ENCODE data around the gene FLAD1.
"Not testable (repeated sequence)": the region's sequence is repeated elsewhere in the genome, so short reads cannot be mapped to it uniquely, and the experiment has no call there.

FLAD1 gene

GRCh38 chr1:154969860-154970452 is 13.2 kb upstream of the FLAD1 start:
- no peak for DNase-seq

DNA sequence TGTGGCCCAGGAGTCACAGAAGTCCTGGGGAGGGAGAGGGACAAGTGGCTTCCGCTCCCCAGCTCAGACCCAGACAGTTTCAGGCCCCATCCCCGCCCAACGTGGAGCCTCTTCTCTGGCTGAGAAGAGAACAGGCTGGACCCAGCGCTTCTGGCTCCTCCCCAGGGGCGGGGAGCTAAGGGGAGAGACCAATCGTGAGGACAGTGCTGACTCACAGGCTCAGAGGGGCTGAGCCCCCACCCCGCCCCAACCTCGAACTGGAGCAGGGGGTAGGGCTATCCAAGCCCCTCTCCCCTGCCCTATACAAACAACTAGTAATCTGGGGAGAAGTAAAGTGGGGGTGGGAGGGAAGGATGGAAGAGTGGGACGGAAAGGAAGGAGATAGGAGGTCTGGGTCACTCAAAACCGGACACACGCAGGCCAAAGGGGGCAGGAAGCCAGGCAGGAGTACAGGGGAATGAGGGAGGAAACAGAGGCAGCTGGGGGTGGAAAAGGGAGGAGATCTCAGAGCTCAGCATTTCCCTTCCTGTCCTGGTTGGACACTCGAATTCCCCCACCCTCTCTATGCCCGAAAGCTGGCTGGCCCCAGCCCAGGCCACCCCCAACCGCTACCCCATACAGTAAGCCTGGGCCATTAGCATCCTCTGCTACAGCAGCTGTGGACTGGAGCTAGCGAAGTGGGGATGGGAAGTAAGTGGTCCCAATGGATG is 12.4 kb upstream of the FLAD1 start, which contains the start of gene SHC1:
SHC1 (minus strand) TSS at position 117 of the 710 bp plus-strand sequence. CDS start 221 bp downstream, outside the sequence.
- peak; percentile 62 to 70 for DNase-seq

GRCh38 chr1:154971341-154971998 is 11.7 kb upstream of the FLAD1 start:
- no peak for DNase-seq

DNA sequence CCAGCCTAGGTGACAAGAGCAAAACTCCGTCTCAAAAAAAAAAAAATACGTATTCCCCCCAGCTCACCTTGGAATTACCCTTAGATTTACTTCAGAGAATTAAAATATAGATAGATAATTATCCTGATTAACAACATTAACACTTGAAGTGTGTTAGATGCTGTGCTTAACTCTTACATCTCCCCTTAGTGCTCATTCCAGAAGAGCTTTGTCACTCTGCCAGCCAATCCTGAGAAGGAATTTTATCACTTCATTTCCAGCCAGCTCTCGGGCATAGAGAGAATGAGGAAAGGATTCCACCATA is 11.0 kb upstream of the FLAD1 start:
- no peak for DNase-seq

DNA sequence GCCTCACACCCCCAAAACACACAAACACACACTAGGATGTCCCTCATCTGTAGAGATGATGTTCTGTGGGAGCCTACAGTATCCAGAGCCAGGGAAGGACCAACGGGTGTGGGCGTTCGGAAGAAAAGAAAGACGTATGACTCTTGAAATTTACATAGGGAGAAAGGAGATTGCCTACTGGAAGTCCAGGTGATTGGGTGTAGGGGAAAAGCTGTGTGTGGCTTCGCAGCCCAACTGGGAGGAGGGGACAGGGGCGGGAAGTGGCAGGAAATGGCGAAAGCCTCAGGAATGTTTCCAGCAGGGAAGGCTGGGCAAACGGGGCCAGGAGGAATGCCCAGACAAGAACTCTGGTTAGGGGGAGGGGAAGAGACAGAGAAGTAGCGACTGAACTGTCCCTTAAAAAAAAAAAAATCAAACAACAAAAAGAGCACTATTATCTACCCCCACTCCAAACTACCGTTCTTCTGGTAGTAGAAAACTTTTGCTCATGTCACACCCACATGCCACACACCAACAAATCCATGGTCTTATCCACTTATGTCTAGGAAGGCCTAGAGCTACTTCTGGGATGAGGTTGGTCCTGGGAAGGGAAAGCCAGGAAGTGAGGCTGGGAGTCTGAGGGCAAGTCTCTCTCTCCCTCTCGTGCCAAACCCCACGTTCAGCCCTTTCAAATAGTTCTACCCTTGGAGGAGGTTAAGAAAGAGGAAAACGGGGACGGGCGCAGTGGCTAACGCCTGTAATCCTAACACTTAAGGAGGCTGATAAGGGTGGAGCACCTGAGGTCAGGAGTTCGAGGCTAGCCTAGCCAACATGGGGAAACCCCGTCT is 10.4 kb upstream of the FLAD1 start:
- no peak for DNase-seq

- peak; percentile 90 to 93 for DNase-seq
Observed at GRCh38 chr1:154973344-154974101, 9.6 kb upstream of the FLAD1 start.

DNA sequence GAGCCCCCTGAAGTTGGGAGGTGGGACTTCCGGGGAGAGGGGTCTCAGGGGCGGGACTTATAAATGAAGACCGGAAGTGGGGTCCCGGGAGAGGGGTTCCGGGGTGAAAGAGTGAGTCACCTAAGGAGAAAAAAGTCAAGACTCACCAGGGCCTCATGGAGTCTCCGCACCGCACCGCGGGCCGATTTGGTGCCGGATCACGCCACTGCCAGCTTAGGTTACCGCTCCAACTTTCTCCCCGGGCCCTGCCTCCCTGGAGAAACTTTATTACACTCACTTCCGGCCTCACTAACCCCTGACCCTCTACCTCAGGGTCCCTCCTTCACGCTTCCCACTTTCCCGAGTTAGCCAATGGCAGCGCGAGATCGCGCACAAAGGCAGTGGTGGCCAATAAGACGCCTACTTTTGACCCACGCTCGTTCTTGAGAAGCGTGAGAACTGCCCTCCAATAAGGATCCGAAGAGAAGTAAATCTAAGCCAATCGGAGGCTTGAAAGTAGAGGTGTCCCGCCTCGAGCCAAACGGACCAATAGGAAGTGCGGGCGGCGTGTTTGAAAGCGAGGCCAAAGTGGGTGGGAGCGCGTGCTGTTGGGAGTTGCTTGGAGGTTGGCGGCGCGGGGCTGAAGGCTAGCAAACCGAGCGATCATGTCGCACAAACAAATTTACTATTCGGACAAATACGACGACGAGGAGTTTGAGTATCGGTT is 8.9 kb upstream of the FLAD1 start, which contains the start of gene CKS1B:
CKS1B (plus strand) TSS at position 580 of the 706 bp plus-strand sequence; CDS start at position 645, 65 bp downstream.
- DNase-seq: peak; percentile 100

- peak; percentile 96 to 98 for DNase-seq
Observed at GRCh38 chr1:154974808-154975408, 8.2 kb upstream of the FLAD1 start.

DNA sequence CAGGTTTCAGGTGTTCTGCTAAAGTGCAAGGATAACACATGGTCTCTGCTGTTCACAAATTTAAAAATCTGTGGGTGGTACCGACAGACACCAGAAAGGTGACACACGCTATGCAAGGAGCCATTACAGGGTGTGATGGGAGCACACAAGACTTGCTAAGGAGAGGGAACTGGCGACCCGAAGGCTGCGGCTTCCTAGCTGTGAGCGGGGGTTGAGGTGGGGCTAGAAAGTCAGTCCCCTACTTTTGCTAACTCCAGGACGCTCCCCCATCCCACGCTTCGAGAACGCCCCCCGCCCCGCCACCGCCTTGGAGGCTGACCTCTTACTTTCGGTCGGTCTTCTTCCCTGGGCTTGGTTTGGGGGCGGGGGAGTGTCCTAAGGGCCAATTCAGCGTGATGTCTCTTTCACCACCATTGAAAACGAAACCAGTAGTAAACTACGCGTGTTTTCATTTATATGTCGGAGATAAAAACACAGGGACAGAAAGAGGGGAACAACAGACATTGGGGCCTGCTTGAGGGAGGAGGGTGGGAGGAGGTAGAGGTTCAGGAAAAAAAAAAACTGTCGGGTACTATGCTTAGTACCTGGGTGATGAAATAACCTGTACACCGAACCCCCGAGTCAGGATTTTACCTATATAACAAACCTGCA is 7.6 kb upstream of the FLAD1 start:
- DNase-seq: peak in 1 of 2 experiments; percentile 52

- not testable (repeated sequence) for DNase-seq
Observed at GRCh38 chr1:154977762-154978161, 5.4 kb upstream of the FLAD1 start.

DNA sequence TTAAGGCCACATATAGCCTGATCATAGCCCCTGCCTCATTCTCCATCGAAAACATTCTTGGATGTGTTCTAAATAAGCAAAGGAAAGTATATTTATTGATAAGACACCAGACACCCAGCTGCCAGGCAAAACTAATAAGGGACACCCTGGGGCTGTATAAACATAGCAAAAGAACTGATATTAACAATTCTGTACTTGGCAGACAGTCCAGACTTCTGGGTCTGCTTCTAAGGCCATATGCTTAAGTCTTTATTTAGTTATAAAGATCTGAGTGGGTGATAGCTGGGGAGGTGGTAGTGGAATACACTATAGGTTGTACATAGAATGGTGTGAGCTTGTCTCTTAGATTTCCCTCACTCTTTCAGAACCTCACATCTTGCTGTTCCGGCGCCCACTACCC is 4.8 kb upstream of the FLAD1 start:
- DNase-seq: no peak

DNA sequence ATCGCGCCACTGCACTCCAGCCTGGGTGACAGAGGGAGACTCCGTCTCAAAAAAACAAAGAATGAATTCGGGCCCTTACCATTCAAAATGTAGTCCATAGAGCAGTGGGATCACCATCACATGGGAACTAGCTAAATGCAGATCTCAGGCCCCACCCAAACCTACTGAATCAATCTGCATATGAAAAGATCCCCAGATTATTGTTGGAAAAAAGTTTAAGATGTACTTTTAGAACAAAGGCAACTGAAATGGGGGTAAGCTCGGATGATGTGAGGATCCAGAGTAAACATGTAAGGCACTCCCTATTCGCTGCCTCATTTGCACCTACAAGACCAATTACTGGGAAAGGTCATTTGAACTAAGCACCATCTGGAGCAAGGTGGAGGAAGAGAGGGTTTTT is 803 bp upstream of the FLAD1 start:
- no peak for DNase-seq

GRCh38 chr1:154983776-154984466 is 777 bp downstream of the FLAD1 start:
- DNase-seq: peak in 1 of 2 experiments; percentile 30

- DNase-seq: not testable (repeated sequence)
Observed at GRCh38 chr1:154986736-154987135, 3.6 kb downstream of the FLAD1 start.

DNA sequence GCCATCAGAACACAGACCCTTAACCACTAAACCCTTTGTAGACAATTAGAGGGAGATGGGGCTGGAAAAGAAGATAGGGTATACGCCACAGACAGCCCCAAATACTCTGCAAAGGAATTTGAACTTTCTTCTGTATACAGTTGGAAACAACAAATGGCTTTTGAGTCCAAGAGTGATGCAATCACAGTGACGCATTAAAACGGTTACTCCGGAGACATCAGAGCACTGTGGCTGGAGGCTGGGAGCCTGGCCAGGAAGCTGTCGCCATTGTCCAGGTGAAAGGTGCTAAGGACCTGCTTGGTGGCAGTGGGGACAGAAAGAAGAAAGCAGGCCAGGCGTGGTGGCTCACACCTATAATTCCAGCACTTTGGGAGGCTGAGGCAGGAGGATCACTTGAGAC is 4.2 kb downstream of the FLAD1 start:
- no peak for DNase-seq

- no peak for DNase-seq
Observed at GRCh38 chr1:154988058-154988954, 5.2 kb downstream of the FLAD1 start.

- DNase-seq: no peak
Observed at GRCh38 chr1:154989195-154989860, 6.2 kb downstream of the FLAD1 start.

- no peak for DNase-seq
Observed at GRCh38 chr1:154990276-154990675, 7.1 kb downstream of the FLAD1 start.
